Measurements from ENCODE around the gene DPH5.

- TF ChIP-seq POLR2A (IDR thresholded peaks at IDR 0.05) (no peak), CTCF (IDR thresholded peaks at IDR 0.05) (no peak)
Observed at GRCh38 chr1:100941098-100941527, 84.5 kb downstream of the DPH5 start.

Measured in lower leg skin (tissue), 3 donors.